Measurements from ENCODE around the gene ATP8B1.

The ATP8B1 gene

DNA sequence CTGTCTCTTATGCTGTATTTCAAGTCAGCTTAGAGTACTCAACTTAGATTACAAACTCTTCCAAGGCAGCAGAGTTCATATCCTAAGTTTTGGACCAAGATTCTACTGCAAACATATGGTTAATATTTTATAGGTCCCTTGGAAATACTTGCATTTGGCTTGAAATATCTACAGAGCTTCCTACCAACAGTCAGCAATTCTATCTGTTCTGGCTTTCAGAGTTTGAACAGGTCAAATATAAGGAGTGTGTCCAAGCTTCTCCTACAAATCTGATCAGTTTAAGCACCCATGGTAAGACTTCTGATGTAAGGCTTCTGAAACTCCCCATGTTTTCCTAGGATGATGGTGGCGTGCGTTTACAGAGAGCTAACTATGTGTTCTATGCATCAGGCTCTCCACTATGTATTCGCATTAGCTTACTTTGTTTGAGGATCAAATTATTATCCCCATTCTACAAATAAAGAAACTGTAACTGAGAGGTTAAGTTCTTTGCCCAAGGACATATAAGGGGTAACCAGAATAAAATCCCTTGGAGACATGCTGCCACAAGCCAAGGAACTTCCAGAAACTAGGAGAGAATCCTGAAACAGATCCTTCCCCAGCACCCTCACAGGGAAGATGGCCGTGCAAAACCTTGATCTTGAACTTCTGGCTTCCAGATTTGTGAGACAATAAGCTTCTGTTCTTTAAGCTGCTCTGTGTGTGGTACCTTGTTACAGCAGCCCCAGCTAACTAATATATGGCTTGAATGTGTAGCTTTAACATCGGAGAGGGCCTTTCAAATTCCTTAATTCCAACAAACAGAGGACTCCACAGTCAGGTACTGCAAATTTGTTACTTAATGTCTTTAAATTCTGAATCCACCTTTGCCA lies 55.1 kb downstream of the ATP8B1 start:
- TF ChIP-seq GATA3 (IDR thresholded peaks at IDR 0.05; ENCODE audit: low read depth, low read length) (no peak), GATA2 (IDR thresholded peaks at IDR 0.05; ENCODE audit: low read depth, low read length) (no peak)

DNA sequence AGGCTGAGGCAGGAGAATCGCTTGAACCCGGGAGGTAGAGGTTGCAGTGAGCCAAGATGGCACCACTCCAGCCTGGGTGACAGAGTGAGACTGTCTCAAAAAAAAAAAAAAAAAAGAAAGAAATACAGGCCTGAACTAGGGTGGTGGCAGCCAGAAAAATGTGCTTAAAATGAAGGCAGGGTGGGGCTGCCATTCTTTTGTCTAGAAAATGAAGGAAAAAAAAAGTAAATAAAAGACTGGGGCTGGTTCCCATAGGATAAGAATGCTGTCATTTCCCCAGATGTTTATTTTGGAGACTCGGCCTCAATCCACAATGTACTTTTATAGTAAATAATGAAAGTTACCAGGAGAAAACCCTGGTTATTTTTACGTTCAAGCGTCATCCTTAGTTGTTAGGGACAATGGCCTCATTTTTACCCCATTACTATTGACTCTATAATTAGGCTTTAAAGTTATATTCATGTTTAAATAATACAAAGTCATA lies 58.9 kb downstream of the ATP8B1 start:
- no peak for TF ChIP-seq GATA2 (IDR thresholded peaks at IDR 0.05; ENCODE audit: low read depth, low read length)
- TF ChIP-seq GATA3 (IDR thresholded peaks at IDR 0.05; ENCODE audit: low read depth, low read length), result no peak

DNA sequence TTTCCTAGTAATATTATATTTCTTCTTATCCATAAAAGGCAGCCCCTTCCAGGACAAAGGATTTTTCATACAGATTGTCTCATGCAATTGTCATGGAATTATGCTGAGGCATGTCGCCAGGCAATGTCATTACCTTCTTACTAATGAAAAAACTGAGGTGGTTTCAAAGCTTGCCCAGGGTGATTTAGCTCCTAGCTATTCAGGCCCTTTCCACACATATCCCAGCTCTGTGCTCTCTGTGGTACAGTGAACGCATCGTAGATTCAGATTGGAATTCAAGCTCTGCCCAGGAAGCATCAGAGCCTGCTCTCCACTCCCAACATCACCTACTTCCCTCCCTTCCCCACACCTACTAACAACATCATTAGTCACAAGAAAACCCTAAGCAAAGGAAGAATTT lies 60.1 kb downstream of the ATP8B1 start:
- no peak for TF ChIP-seq GATA2 (IDR thresholded peaks at IDR 0.05; ENCODE audit: low read depth, low read length)
- no peak for TF ChIP-seq GATA3 (IDR thresholded peaks at IDR 0.05; ENCODE audit: low read depth, low read length)

DNA sequence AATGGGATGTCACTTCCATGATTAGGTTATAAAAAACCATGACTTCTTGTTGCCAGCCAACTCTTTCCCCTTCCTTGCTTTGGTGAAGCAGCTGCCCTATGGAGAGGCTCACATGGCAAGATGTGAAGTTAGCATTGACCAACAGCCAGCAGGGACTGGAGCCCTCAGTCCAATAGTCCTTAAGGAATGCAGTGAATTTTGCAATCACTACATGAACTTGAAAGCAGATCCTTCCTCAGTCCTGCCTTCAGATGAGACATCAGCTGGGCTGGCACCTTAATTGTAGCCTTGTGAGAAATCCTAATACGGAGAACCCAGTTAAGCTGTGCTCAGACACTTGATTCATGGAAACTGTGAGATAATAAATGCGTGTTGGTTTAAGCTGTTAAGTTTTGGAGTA lies 61.8 kb downstream of the ATP8B1 start:
- TF ChIP-seq GATA2 (IDR thresholded peaks at IDR 0.05; ENCODE audit: low read depth, low read length) (no peak), GATA3 (IDR thresholded peaks at IDR 0.05; ENCODE audit: low read depth, low read length) (no peak)

DNA sequence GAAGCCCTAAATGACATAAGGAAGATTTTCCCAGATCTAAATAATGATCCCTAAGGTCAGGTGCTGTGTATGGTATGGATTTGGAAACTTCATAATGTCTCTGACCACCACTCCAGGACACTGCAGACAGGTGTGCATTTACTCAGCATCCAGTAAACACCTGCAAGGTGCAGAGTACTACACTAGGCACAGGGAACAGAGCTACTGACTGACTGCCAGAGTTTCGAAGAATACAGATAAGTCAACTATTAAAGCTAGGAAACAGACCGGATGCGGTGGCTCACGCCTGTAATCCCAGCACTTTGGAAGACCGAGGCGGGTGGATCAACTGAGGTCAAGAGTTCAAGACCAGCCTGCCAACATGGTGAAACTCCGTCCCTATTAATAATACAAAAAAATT lies 65.0 kb downstream of the ATP8B1 start:
- no peak for TF ChIP-seq GATA3 (IDR thresholded peaks at IDR 0.05; ENCODE audit: low read depth, low read length)
- no peak for TF ChIP-seq GATA2 (IDR thresholded peaks at IDR 0.05; ENCODE audit: low read depth, low read length)

DNA sequence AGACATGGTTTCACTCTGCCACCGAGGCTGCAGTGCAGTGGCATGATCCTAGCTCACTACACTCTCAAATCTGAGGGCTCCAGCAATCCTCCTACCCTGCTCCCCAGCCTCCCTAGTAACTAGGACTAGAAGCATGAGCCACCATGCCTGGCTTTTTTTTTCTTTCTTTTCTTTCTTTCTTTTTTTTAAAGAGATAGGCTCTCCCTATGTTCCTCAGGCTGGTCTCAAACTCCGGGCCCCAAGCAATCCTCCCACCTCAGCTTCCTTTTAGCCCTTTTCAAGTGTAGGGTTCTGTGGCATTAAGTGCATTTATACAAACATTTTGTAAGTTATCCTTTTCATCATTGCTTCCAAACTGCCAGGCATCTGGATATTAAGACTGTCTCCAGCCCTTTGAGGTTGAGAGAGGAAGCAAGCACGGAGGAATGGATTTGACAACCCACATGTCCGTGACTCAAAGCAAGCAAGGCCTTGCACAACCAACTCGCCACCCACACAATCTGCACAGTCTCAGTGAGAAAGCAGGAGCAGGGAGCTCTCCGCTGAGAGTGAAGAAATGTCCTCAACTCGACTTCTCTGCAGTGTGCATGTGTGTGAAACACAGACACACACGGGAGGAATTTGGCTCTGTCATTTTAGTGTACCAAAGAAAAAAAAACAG lies 65.6 kb downstream of the ATP8B1 start:
- no peak for TF ChIP-seq GATA3 (IDR thresholded peaks at IDR 0.05; ENCODE audit: low read depth, low read length)
- TF ChIP-seq GATA2 (IDR thresholded peaks at IDR 0.05; ENCODE audit: low read depth, low read length), result no peak

DNA sequence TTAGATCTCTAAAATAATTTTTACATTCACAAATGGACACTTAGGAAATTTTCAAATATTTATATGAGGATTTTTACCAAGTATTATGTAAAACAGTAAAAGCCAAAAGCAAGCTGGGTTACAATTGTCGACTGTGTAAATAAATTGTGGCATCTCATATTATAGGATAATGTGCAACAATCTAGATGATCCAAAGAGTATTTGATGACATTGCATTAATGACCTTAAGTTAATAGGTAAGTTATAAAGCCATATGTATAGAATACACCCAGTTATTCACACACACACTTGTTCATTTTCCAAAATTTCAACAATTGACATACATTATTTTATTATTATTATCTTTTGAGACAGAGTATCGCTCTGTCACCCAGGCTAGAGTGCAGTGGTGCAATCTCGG lies 69.3 kb downstream of the ATP8B1 start:
- no peak for TF ChIP-seq GATA2 (IDR thresholded peaks at IDR 0.05; ENCODE audit: low read depth, low read length)
- no peak for TF ChIP-seq GATA3 (IDR thresholded peaks at IDR 0.05; ENCODE audit: low read depth, low read length)

DNA sequence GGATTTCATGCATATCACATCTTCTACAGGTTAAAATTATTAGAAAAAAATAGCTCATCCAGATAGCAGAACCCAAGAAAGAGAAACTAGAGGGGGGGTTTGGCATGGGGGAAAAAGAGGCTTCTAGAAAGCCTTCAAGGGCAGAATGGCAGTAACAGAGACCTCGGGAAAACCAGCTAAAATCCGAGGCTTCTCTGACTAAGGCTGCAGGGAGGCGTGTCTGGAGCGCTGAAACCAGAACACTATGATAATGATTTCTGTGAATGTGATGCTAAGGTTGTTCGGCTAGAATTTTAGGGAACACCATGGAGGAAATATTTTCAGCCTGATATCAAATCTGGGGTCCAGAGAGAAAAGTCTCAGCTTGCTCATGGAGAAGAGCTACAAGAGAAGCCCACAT lies 73.0 kb downstream of the ATP8B1 start:
- TF ChIP-seq GATA2 (IDR thresholded peaks at IDR 0.05; ENCODE audit: low read depth, low read length) (no peak), GATA3 (IDR thresholded peaks at IDR 0.05; ENCODE audit: low read depth, low read length) (no peak)

DNA sequence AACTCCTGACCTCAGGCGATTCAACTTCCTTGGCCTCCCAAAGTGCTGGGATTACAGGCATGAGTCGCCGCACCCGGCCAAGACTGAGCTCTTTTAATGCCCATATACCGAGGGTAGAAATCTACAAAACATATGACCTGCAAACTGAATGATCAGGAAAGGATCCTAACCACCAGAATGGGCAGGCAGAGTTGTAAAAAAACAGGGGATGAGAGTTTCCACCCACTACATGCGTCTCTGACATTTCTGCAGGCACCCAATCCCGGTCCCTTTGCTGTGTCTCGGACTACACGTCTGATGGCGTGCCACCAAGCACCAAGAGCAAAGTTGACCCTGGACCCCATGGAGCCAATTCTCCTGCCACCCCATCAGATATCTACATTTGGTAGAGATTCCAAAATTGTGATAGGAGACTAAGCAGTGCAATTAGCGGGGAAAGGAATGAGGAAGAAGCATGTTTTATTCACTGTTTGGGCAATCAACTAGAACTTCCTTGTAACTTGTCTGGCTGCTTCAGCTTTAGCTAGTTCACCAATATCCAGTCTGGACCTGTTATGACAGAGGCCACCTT lies 74.1 kb downstream of the ATP8B1 start:
- TF ChIP-seq GATA2 (IDR thresholded peaks at IDR 0.05; ENCODE audit: low read depth, low read length), result no peak

DNA sequence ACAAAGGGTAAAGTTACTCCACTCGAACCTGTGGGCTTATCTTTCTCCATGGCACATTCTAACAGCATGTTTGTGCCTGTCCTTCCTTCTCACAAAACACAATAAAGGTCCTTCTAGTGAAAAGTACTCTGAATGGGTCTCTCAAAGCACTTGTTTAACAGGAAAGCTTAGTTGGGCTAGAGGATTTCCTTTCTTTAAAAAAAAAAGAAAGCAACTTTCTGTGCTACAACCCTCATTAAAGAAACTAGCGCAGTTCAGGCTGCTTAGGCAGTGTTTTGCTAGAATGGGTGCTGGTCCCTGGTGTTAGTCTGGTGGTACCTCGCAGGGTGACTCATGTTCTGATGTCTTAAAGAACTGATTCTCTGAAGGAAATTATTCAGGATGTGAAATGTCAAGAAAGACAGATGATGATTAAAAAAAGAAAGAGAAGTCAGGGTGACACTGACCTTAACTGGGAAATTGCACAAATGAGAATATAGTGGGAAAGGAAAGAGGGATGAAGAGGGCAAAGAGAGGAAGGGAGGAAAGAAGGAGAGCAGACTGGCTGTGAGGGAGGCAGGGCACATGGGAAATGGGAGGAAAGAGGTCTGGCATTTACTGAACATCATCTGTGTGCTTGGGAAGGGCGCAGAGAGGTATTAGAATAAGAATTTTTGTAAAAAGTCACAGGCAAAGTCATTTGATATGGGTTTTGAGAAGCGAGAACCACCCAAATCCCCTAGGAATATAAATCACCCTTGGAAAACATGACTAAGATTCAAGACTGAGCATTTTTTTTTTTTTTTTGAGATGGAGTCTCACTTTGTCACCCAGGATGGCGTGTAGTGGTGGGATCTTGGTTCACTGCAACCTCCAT lies 74.9 kb downstream of the ATP8B1 start:
- TF ChIP-seq GATA2 (IDR thresholded peaks at IDR 0.05; ENCODE audit: low read depth, low read length), result no peak
- no peak for TF ChIP-seq GATA3 (IDR thresholded peaks at IDR 0.05; ENCODE audit: low read depth, low read length)

DNA sequence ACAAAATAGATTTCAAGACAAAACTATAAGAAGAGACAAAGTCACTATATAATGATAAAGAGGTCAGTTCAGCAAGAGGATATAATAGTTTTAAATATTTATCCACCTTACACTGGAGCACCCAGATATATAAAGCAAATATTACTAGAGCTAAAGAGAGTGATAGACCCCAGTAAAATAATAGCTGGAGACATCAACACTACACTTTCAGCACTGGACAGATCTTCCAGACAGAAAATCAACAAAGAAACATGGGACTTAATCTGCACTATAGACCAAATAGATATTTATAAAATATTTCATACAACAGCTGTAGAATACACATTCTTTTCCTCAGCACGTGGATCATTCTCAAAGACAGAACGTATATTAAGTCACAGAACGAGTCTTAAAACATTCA lies 86.6 kb downstream of the ATP8B1 start:
- TF ChIP-seq GATA3 (IDR thresholded peaks at IDR 0.05; ENCODE audit: low read depth, low read length), result no peak
- TF ChIP-seq GATA2 (IDR thresholded peaks at IDR 0.05; ENCODE audit: low read depth, low read length), result no peak

DNA sequence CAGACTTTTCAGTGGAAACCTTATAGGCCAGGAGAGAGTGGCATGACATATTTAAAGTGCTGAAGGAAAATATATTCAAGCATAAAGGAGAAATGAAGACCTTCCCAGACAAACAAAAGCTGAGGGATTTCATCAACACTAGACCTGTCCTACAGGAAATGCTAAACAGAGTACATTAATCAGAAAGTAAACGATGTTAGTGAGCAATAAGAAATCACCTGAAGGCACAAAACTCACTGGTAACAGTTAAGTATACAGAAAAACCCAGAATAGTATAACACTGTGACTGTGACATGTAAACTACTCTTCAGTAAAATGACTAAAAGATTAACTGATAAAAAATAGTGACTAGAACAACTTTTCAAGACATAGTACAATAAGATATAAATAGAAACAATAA lies 87.4 kb downstream of the ATP8B1 start:
- TF ChIP-seq GATA2 (IDR thresholded peaks at IDR 0.05; ENCODE audit: low read depth, low read length) (no peak), GATA3 (IDR thresholded peaks at IDR 0.05; ENCODE audit: low read depth, low read length) (no peak)

DNA sequence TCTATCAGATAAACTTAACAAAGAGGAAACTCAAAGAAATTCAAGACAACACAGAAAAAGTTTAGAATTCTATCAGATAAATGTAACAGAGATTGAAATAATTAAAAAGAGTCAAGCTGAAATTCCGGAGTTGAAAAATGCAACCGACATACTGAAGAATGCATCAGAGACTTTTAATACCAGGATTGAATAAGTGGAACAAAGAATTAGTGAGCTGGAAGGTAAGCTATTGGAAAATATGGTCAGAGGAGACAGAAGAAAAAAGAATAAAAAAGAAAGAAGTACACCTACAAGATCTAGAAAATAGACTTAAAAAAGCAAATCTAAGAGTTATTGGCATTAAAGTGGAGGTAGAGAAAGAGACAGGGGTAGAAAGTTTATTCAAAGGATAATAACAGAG lies 88.0 kb downstream of the ATP8B1 start:
- TF ChIP-seq GATA3 (IDR thresholded peaks at IDR 0.05; ENCODE audit: low read depth, low read length) (no peak), GATA2 (IDR thresholded peaks at IDR 0.05; ENCODE audit: low read depth, low read length) (no peak)

DNA sequence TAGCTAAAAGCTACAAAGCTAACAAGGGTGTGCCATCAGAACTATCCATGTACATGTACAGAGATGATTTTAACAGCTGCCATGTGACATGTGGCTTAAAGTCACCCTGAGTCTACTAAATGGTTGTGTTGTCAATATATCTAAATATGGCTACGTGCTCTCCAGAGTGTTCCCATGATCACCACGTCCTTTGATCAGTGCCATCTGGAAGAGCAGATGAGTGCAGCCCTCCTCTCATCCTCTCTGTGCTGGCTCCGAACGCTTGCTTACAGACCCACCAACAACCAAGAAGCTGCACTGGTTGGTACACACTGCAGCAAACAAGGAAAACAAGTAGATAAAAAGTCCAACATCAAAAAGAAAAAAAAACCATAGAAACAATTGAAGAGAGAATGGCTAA lies 92.9 kb downstream of the ATP8B1 start:
- TF ChIP-seq GATA2 (IDR thresholded peaks at IDR 0.05; ENCODE audit: low read depth, low read length) (no peak), GATA3 (IDR thresholded peaks at IDR 0.05; ENCODE audit: low read depth, low read length) (no peak)
